K562 (cell line): ENCODE measurements around the gene MYL6B. TPM values are rescaled to one million over a fixed set of nuclear protein-coding genes. Genes with fewer than 3 reads are reported as not detected.

ENCODE experiments used
- ARHGAP35 ChIP-seq: fragments of 450-650 bp; IDR thresholded peaks from 2 replicates; pipeline ENCODE4 v1.6.1; 2018; ENCODE audit not compliant: partially characterized antibody
- ATF7 ChIP-seq: fragments of 450-650 bp; IDR thresholded peaks from 2 replicates; pipeline ENCODE4 v1.7.1; 2014; ENCODE audit warnings: mild to moderate bottlenecking, moderate library complexity
- EHMT2 ChIP-seq: fragments of 450-650 bp; IDR thresholded peaks from 2 replicates; pipeline ENCODE4 v1.6.1; 2018; ENCODE audit warnings: antibody characterized with exemption
- ETV5 ChIP-seq: sonication (generic); formaldehyde crosslinking; IDR thresholded peaks from 2 replicates; pipeline ENCODE4 v1.4.0; 2020; ENCODE audit warnings: low read depth, mild to moderate bottlenecking, missing genetic modification reagents
- EWSR1 ChIP-seq: fragments of 450-650 bp; IDR thresholded peaks from 2 replicates; pipeline ENCODE4 v1.6.1; 2018; ENCODE audit warnings: borderline replicate concordance, mild to moderate bottlenecking, low read depth, moderate library complexity; ENCODE audit not compliant: partially characterized antibody
- HNRNPLL ChIP-seq: fragments of 200-400 bp; formaldehyde crosslinking; IDR thresholded peaks from 2 replicates; pipeline ENCODE4 v1.6.1; 2017; ENCODE audit warnings: low read length, low read depth, mild to moderate bottlenecking; ENCODE audit not compliant: poor library complexity, severe bottlenecking
- HOXB6 ChIP-seq: fragments of 250-450 bp; sonication (Bioruptor Pico); IDR thresholded peaks from 2 replicates; pipeline ENCODE4 v1.5.1; 2022; ENCODE audit warnings: mild to moderate bottlenecking, borderline replicate concordance
- NBN ChIP-seq: fragments of 450-650 bp; IDR thresholded peaks from 2 replicates; pipeline ENCODE4 v1.6.1; 2016; ENCODE audit warnings: low read depth, mild to moderate bottlenecking
- NCOA1 ChIP-seq: fragments of 450-650 bp; IDR thresholded peaks from 2 replicates; pipeline ENCODE4 v1.6.1; 2016; ENCODE audit warnings: low read depth
- NFIC ChIP-seq: fragments of 450-650 bp; IDR thresholded peaks from 2 replicates; pipeline ENCODE4 v1.6.1; 2017; ENCODE audit warnings: mild to moderate bottlenecking, inconsistent platforms
- YY1 ChIP-seq, 3 experiments: IDR thresholded peaks; 2 replicates each; pipeline ENCODE4 v1.6.1; 2011; ENCODE audit warnings: low read length in 2 of 3, mild to moderate bottlenecking in 2 of 3, moderate library complexity in 2 of 3, borderline replicate concordance in 1 of 3, control low read depth in 1 of 3, low read depth in 1 of 3; ENCODE audit not compliant: insufficient read depth in 3 of 3, insufficient replicate concordance in 2 of 3, control insufficient read depth in 1 of 3, insufficient read length in 1 of 3; ENCODE audit errors: extremely low read depth in 1 of 3
- polyA plus RNA-seq, 8 experiments: library from polyadenylated mRNA; depleted of rRNA in 4 of 8; stranded (reverse) in 5 of 8; unstranded in 3 of 8; fragments of >200 nt; fragmentation: Nextera tagmentation in 2 of 8; fragmentation: Illumina TruSeq in 1 of 8; extraction: Ambion mirVana in 2 of 8; extraction: Trizol in 1 of 8; gene quantifications; 2 replicates each; pipeline versions ENCODE4 v1.2.1 to v1.2.3, GENCODE V29; 2011 to 2014; ENCODE audit warnings: inconsistent platforms in 1 of 8, missing spikeins in 1 of 8
- total RNA-seq, 7 experiments: library from RNA; depleted of rRNA in 6 of 7; stranded (reverse); fragments of >200 nt in 6 of 7; fragmentation: Illumina TruSeq in 2 of 7; extraction: Trizol in 2 of 7; gene quantifications; 2 replicates each; pipeline versions ENCODE4 v1.2.1 to v1.2.3, GENCODE V29; 2011 to 2021; ENCODE audit warnings: low replicate concordance in 1 of 7
- TF ChIP-seq, protein P1 (sequence below), 2 experiments: fragments of 200-800 bp in 1 of 2; sonication (Bioruptor generic) in 1 of 2; sonication (generic) in 1 of 2; formaldehyde crosslinking in 1 of 2; IDR thresholded peaks in 1 of 2; conservative IDR thresholded peaks in 1 of 2; 2 replicates each; pipeline versions ENCODE4 v1.5.0 to v1.6.1; 2016 to 2020; ENCODE audit warnings: missing compliant biosample characterization in 1 of 2, missing genetic modification characterization in 1 of 2, missing genetic modification reagents in 1 of 2
- TF ChIP-seq, protein P2 (sequence below): fragments of 250-450 bp; sonication (Bioruptor Pico); IDR thresholded peaks from 2 replicates; pipeline ENCODE4 v1.4.0; 2020; ENCODE audit warnings: mild to moderate bottlenecking
- TF ChIP-seq, protein P3 (sequence below): fragments of 450-650 bp; IDR thresholded peaks from 2 replicates; pipeline ENCODE4 v1.6.1; 2016; ENCODE audit warnings: borderline replicate concordance
- TF ChIP-seq, protein P4 (sequence below), 2 experiments: fragments of 250-450 bp in 1 of 2; fragments of 450-650 bp in 1 of 2; sonication (Bioruptor Pico) in 1 of 2; IDR thresholded peaks; 2 replicates each; pipeline versions ENCODE4 v1.6.1 to v1.8.0; 2016 to 2021; ENCODE audit warnings: mild to moderate bottlenecking in 2 of 2, moderate library complexity in 2 of 2, missing compliant biosample characterization in 1 of 2, missing genetic modification characterization in 1 of 2
- TF ChIP-seq, protein P5 (sequence below), 2 experiments: IDR thresholded peaks; 2 replicates each; pipeline ENCODE4 v1.6.1; 2011; ENCODE audit warnings: borderline replicate concordance in 1 of 2, control low read depth in 1 of 2, low read depth in 1 of 2, low read length in 1 of 2, mild to moderate bottlenecking in 1 of 2, mixed read lengths in 1 of 2, moderate library complexity in 1 of 2; ENCODE audit not compliant: insufficient read depth in 1 of 2, insufficient read length in 1 of 2, poor library complexity in 1 of 2, severe bottlenecking in 1 of 2; ENCODE audit errors: extremely low read depth in 1 of 2

Gene MYL6B
- total and polyA plus RNA-seq, 9 of the 15 experiments (the other 6 are each of a cell fraction or from before 2014, with no cell fraction given) = 42.8 to 77.3 (median 68.6) TPM

DNA sequence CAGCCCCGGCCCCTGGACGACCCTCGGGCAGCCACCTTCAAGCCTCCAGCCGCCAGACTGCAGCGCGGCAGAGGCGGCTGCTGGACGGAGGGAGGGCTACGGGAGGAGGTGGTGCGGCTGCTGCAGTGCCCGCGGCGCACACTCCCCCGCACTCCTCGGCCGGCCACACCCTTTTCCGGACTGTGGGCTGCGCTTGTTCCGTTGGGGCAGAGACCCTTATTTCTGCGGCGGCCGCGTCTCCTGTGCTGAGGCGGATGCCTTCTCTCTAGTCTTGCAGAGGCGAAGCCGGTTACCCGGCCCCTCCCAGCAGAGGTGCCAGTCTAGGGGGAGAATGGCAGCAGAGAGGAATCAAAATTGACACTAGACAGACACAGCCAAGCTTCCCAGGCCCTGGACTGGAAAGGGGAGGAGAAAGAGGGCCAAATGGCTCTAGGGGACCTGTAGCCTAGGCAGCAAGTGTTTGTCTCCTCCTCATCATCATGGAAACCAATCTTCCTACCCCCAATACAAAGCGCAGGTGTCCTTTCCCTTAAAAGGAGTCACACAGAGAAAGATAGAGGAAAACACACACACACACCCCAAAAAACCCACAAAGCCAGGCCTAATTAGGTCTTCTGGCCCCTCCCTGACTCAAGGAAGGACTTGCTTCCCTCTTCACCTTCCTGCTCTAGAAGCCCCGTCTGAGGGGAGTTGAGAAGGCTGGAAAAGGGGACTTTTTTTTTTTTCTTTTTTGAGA is 23.0 kb upstream of the MYL6B start (continued):
- no peak for TF ChIP-seq ARHGAP35
- TF ChIP-seq YY1 (IDR thresholded peaks at IDR 0.05; ENCODE audit: borderline replicate concordance in 1 of 3, control insufficient read depth in 1 of 3, extremely low read depth in 1 of 3, insufficient read depth in 3 of 3, insufficient read length in 1 of 3, insufficient replicate concordance in 2 of 3, low read depth in 1 of 3, low read length in 2 of 3) = peak in 2 of 3 experiments; percentile 12 to 38
- no peak for TF ChIP-seq HOXB6 (CRISPR knock-in tag)
- TF ChIP-seq NCOA1 = peak; percentile 24; the same call in 1 of the 2 replicates
- peak; percentile 27; the same call in 1 of the 2 replicates for TF ChIP-seq NFIC
- TF ChIP-seq, protein P1, sequence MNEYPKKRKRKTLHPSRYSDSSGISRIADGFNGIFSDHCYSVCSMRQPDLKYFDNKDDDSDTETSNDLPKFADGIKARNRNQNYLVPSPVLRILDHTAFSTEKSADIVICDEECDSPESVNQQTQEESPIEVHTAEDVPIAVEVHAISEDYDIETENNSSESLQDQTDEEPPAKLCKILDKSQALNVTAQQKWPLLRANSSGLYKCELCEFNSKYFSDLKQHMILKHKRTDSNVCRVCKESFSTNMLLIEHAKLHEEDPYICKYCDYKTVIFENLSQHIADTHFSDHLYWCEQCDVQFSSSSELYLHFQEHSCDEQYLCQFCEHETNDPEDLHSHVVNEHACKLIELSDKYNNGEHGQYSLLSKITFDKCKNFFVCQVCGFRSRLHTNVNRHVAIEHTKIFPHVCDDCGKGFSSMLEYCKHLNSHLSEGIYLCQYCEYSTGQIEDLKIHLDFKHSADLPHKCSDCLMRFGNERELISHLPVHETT (CRISPR knock-in tag; conservative IDR thresholded peaks at IDR 0.05 in 1 of 2, IDR thresholded peaks at IDR 0.05 in 1 of 2) = 0 out of 4 replicates have a peak, but pooled peaks of 1 of the 2 experiments have one; percentile 49
- TF ChIP-seq ATF7 = peak; percentile 39; the same call in 1 of the 2 replicates
- TF ChIP-seq ETV5 (CRISPR knock-in tag) = peak; percentile 87
- TF ChIP-seq, protein P2, sequence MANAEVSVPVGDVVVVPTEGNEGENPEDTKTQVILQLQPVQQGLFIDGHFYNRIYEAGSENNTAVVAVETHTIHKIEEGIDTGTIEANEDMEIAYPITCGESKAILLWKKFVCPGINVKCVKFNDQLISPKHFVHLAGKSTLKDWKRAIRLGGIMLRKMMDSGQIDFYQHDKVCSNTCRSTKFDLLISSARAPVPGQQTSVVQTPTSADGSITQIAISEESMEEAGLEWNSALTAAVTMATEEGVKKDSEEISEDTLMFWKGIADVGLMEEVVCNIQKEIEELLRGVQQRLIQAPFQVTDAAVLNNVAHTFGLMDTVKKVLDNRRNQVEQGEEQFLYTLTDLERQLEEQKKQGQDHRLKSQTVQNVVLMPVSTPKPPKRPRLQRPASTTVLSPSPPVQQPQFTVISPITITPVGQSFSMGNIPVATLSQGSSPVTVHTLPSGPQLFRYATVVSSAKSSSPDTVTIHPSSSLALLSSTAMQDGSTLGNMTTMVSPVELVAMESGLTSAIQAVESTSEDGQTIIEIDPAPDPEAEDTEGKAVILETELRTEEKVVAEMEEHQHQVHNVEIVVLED (CRISPR knock-in tag) = peak; percentile 62
- TF ChIP-seq, protein P3, sequence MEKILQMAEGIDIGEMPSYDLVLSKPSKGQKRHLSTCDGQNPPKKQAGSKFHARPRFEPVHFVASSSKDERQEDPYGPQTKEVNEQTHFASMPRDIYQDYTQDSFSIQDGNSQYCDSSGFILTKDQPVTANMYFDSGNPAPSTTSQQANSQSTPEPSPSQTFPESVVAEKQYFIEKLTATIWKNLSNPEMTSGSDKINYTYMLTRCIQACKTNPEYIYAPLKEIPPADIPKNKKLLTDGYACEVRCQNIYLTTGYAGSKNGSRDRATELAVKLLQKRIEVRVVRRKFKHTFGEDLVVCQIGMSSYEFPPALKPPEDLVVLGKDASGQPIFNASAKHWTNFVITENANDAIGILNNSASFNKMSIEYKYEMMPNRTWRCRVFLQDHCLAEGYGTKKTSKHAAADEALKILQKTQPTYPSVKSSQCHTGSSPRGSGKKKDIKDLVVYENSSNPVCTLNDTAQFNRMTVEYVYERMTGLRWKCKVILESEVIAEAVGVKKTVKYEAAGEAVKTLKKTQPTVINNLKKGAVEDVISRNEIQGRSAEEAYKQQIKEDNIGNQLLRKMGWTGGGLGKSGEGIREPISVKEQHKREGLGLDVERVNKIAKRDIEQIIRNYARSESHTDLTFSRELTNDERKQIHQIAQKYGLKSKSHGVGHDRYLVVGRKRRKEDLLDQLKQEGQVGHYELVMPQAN = peak; percentile 71; the same call in 1 of the 2 replicates
- TF ChIP-seq, protein P4, sequence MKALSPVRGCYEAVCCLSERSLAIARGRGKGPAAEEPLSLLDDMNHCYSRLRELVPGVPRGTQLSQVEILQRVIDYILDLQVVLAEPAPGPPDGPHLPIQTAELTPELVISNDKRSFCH (CRISPR knock-in tag; IDR thresholded peaks at IDR 0.05) = no peak
- TF ChIP-seq, protein P4 (tag; IDR thresholded peaks at IDR 0.05) = no peak
- TF ChIP-seq EWSR1 = no peak
- TF ChIP-seq HNRNPLL = peak; percentile 94
- TF ChIP-seq NBN = peak; percentile 66; the same call in 1 of the 2 replicates
- TF ChIP-seq, protein P5, sequence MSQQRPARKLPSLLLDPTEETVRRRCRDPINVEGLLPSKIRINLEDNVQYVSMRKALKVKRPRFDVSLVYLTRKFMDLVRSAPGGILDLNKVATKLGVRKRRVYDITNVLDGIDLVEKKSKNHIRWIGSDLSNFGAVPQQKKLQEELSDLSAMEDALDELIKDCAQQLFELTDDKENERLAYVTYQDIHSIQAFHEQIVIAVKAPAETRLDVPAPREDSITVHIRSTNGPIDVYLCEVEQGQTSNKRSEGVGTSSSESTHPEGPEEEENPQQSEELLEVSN (IDR thresholded peaks at IDR 0.05; ENCODE audit: borderline replicate concordance in 1 of 2, extremely low read depth in 1 of 2, insufficient read depth in 1 of 2, insufficient read length in 1 of 2, low read depth in 1 of 2, low read length in 1 of 2, poor library complexity in 1 of 2, severe bottlenecking in 1 of 2) = peak in 1 of 2 experiments; percentile 30
- no peak for TF ChIP-seq EHMT2
